ENCODE results near the gene TIMM44.
"Not testable (repeated sequence)": the region's sequence is repeated elsewhere in the genome, so short reads cannot be mapped to it uniquely, and the experiment has no call there.

The TIMM44 gene

GRCh38 chr19:7941895-7942596, 1.4 kb downstream of the TIMM44 start:
- no peak for DNase-seq

- no peak for DNase-seq
Measured at GRCh38 chr19:7940841-7941240, 2.6 kb downstream of the TIMM44 start.

GRCh38 chr19:7934766-7935165, 8.7 kb downstream of the TIMM44 start:
- DNase-seq: no peak

GRCh38 chr19:7933828-7934725, 9.4 kb downstream of the TIMM44 start:
- no peak for DNase-seq

GRCh38 chr19:7933411-7933810, 10.1 kb downstream of the TIMM44 start:
- DNase-seq: no peak

- no peak for DNase-seq
Measured at GRCh38 chr19:7932930-7933300, 10.6 kb downstream of the TIMM44 start.

GRCh38 chr19:7932276-7932929, 11.1 kb downstream of the TIMM44 start:
- no peak for DNase-seq

GRCh38 chr19:7931221-7932061, 12.0 kb downstream of the TIMM44 start:
- no peak for DNase-seq

GRCh38 chr19:7930765-7931164, 12.7 kb downstream of the TIMM44 start:
- no peak for DNase-seq

- not testable (repeated sequence) for DNase-seq
Measured at GRCh38 chr19:7930030-7930429, 13.4 kb downstream of the TIMM44 start.

GRCh38 chr19:7928741-7929701, 14.4 kb downstream of the TIMM44 start:
- no peak for DNase-seq

- DNase-seq: no peak
Measured at GRCh38 chr19:7928334-7928706, 15.1 kb downstream of the TIMM44 start.

GRCh38 chr19:7927605-7928333, 15.7 kb downstream of the TIMM44 start:
- no peak for DNase-seq

GRCh38 chr19:7926727-7927604, 16.5 kb downstream of the TIMM44 start:
- no peak for DNase-seq

GRCh38 chr19:7926021-7926726, 17.3 kb downstream of the TIMM44 start, which contains the start of gene CTXN1:
Gene CTXN1 (minus strand): TSS chr19:7926135. CDS start chr19:7925538, 597 bp downstream.
- peak; percentile 46 for DNase-seq

- DNase-seq: peak; percentile 64
Measured at GRCh38 chr19:7925171-7925851, 18.2 kb downstream of the TIMM44 start.

GRCh38 chr19:7924651-7925170, 18.8 kb downstream of the TIMM44 start:
- no peak for DNase-seq

- no peak for DNase-seq
Measured at GRCh38 chr19:7924241-7924640, 19.2 kb downstream of the TIMM44 start.

Measured in inflammatory macrophage treated with lipopolysaccharide for 4 hours (primary cell).